GM12801 (cell line): ENCODE data around the gene AMMECR1L.

Experiments used
- TF ChIP-seq, protein P1 (sequence below): IDR thresholded peaks from one replicate; pipeline ENCODE4 v1.5.1; 2011; ENCODE audit warnings: control low read depth; ENCODE audit not compliant: insufficient read length; ENCODE audit errors: extremely low read depth

The AMMECR1L gene

DNA sequence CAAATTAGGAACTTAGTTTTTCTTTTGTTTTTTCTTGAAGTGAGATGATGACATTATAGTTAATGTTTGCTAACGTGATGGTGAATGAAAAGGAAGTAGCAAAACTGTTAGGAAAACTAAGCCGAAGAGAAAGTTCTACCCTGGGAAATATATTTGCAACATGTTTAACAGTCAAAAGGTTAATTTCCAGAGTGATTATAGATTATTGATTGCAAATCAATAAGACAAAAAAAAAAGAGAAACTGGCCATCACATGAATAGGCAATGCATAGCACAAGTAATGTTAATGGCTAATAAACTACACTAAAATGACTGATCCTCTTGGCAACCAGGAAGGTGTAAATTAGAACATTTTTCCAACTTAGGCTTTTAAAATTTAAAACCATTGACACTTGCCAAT, 26.0 kb upstream of the AMMECR1L start:
- TF ChIP-seq, protein P1, sequence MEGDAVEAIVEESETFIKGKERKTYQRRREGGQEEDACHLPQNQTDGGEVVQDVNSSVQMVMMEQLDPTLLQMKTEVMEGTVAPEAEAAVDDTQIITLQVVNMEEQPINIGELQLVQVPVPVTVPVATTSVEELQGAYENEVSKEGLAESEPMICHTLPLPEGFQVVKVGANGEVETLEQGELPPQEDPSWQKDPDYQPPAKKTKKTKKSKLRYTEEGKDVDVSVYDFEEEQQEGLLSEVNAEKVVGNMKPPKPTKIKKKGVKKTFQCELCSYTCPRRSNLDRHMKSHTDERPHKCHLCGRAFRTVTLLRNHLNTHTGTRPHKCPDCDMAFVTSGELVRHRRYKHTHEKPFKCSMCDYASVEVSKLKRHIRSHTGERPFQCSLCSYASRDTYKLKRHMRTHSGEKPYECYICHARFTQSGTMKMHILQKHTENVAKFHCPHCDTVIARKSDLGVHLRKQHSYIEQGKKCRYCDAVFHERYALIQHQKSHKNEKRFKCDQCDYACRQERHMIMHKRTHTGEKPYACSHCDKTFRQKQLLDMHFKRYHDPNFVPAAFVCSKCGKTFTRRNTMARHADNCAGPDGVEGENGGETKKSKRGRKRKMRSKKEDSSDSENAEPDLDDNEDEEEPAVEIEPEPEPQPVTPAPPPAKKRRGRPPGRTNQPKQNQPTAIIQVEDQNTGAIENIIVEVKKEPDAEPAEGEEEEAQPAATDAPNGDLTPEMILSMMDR: no peak

DNA sequence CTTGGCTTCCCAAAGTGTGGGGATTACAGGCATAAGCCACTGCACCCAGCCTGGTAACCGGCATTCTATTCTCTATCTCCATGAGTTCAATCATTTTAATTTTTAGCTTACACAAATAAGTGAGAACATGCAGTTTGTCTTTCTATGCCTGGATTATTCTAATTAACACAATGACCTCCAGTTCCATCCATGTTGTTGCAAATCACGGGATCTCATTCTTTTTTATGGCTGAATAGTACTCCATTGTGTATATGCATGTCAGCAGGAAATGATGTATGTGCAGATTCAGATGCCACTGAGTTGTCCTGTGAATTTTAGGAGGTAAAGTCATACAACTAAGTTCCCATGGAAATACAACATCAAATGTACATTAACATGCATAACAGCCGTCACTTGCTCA, 24.7 kb upstream of the AMMECR1L start:
- TF ChIP-seq, protein P1: no peak

DNA sequence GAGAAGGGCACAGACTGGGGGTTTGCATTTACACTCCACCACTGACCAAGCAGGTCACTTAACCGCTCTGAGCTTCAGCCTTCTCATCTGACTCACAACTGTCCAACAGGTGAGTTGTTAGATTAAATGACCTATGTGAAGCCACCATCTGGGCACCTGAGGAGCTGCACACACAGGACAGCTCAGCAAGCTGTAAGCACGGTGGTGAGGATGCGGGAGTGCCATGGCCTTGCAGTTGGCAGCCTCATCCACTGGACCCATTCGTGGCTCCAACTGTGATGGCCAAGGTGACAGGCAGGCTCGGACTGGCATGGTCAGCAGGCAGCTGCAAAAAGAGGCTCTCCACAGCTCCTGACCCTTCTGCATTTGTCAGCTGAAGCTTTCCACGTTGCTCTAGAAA, 23.3 kb upstream of the AMMECR1L start:
- TF ChIP-seq, protein P1: no peak

DNA sequence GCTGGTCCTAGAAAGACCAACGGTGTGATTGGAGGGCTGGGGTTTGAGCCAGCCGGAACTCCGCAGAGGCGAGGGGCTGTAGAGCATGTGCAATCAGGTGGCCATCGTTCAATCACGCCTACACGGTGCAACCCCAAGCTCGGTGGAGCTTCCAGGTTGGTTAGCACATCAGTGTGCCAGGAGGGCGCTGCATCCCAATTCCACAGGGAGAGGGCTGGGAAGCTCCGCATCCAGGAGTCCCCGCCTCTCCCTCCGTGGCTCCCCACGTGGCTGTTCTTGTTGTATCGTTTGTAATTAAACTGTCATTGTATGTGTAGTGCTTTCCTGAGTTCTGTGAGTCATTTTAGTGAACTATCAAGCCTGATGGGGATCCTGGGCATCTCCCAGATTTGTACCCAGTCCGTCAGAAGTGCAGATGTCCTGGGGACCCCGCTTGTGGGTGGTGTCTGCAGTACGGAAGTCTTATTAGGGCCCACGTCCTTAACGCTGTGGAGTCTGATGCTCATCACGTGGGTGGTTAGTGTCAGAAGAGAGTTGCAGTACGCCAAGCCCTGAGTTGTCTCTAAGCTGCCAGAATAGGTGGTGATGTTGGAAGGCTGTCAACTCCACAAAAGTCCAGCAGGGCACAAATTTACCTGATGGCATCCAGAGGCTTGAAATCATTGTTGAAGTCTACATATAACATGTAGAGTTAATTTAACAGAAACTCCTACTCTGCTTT, 20.6 kb upstream of the AMMECR1L start:
- TF ChIP-seq, protein P1: no peak

DNA sequence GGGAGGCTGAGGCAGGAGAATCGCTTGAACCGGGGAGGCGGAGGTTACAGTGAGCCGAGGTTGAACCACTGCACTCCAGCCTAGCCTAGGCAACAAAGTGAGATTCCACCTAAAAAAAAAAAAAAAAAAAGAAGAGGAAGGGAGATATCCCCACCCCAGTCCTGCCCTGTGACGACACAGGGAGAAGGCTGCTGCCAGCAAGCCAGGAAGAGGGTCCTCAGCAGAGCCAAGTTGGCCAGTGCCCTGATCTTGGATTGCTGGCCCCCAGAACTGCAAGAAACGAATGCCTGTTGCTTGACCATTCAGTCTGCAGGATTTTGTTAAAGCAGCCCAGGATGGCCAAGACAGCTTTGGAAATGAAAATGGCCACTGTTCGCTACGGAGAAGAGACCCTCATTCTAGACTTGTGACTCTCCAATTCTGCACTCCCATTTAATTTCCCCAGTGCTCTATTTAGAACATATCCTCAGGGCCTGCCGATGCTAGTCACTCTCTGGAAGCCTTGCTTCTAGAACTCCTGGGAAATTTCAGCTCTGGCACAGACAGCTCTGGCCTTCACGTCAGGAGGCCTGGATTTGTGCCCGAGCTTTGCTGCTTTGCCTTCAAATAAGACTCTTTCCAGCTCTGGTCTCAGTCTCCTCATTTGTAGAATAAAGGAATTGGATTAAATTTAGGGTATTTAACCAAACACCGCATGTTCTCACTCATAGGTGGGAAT, 15.7 kb upstream of the AMMECR1L start:
- TF ChIP-seq, protein P1: no peak

DNA sequence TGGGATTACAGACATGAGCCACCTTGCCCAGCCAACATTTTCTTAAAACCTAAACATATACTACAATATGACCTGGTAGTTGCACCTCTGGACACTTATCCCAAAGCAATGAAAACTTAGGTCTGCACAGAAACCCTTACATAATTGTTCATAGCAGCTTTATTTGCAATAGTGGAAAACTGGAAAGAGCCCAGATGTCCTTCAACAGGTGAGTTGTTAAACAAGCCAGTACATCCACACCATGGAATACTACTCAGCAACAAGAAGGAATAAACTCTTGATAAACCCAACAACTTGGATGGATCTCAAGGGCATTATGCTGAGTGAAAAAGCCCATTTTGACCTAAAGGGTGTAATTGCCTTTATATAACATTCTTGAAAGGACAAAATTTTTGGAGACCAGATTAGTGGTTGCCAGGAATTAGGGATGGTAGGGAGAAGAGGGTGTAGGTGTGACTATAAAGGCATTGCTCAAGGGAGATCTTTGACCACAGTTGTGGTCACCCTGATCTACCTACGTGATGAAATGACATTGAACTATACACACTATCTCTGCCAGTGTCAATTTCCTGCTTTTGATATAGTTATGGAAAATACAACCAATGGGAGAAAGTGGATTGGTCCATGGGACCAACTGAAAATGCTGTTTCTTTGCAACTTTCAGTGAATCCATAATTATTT, 11.9 kb upstream of the AMMECR1L start:
- TF ChIP-seq, protein P1: no peak

DNA sequence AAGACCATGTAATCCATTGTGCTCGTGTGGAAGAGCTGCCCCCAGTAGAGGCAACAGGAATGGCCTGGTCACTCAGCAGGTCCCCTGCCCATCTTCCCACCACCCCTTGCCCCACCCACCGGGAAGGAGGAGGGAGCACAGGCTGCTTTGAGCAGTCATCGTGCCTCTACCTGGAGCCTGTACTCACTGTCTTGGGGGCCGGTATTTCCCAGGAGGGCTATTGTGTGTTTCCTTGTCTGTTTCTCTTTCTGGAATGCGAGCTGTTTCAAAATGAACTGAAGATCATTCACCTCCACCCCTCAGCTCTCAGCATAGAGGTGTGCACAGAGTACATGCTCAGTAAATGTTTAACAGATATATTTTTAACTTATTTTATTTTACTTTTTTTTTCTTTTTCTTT, 7.7 kb upstream of the AMMECR1L start:
- TF ChIP-seq, protein P1: no peak
